ENCODE data around the gene CXCR5.

The CXCR5 gene

DNA sequence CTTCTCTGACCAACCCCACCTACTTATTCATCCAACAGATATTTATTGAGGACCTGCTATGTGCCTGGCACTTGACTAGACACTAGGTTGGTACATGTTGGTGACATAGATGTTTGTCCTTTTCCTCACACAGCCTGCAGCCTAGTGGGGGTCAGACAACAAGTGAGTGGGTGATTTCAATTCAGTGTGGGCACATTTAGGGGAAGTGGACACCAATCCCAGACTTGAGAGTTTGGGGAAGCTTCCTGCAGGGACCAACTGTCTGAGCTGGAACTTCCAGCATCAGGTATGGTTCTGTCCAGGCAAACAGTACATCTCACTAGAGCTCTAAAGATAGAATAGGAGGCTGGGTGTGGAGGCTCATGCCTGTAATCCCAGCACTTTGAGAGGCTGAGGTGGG lies 47.9 kb downstream of the CXCR5 start:
- Histone ChIP-seq H3K4me1 (ENCODE audit: control insufficient read depth, insufficient read depth, low read length) (peaks cover 3% of the 10 kb centered on the region; the same call in 1 of the 2 replicates), H3K27ac (ENCODE audit: extremely low read depth, low read depth, low read length) (no peak overlapping the region), H3K9me3 (ENCODE audit: control insufficient read depth, insufficient read depth, low read depth, low read length) (no peaks in the 10 kb centered on the region), H3K4me3 (ENCODE audit: low read depth, low read length) (no peak overlapping the region), H3K36me3 (ENCODE audit: control insufficient read depth in 2 of 2, insufficient read depth in 1 of 2, low read length in 2 of 2) (no peaks in the 10 kb centered on the region)
- TF ChIP-seq ZNF132 (tag by site-specific recombination; IDR thresholded peaks at IDR 0.05; ENCODE audit: borderline replicate concordance), result no peak
- TF ChIP-seq ZNF701 (tag by site-specific recombination; IDR thresholded peaks at IDR 0.05), result no peak
- no peak for TF ChIP-seq ZFP3 (tag by site-specific recombination; IDR thresholded peaks at IDR 0.05; ENCODE audit: low read depth)
- TF ChIP-seq ZNF777 (tag by site-specific recombination; IDR thresholded peaks at IDR 0.05; ENCODE audit: borderline replicate concordance), result no peak
- CTCF ChIA-PET, result interaction anchor here (0.6 to 6.8 kb wide), 8 partner anchors 8 to 542 kb away, joined by 3 to 196 read pairs (median 6); no protein-coding TSS in a partner anchor
- POLR2A ChIA-PET, result interaction anchor here (5.6 kb wide), 1 partner anchor 20 kb away, joined by 96 read pairs; no protein-coding TSS in a partner anchor

DNA sequence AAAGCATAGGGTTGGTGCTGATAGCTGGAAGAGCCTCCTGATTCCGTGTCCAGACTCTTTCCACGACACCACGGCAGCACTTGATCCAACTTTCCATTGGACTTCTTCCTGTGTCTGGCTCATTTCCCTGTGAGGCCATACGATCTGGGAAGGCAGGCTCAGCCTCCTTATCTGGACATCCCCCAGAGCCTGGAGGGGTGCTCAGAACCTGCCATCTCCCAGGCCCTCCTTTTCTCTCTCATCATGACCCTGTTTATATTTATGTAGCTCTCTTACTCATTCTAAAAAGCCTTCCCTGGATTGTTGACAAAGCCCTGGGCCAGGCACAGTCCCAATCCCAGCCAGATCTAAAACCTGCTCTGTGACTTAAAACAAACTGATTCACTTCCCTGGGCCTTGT lies 49.8 kb downstream of the CXCR5 start:
- TF ChIP-seq ZNF341 (tag by site-specific recombination; IDR thresholded peaks at IDR 0.05; ENCODE audit: low read depth) (0 out of 2 replicates have a peak, but pooled peaks have one; percentile 23), ZNF175 (tag by site-specific recombination; IDR thresholded peaks at IDR 0.05) (no peak), ZSCAN30 (tag by site-specific recombination; IDR thresholded peaks at IDR 0.05) (no peak)
- TF ChIP-seq, protein P1, sequence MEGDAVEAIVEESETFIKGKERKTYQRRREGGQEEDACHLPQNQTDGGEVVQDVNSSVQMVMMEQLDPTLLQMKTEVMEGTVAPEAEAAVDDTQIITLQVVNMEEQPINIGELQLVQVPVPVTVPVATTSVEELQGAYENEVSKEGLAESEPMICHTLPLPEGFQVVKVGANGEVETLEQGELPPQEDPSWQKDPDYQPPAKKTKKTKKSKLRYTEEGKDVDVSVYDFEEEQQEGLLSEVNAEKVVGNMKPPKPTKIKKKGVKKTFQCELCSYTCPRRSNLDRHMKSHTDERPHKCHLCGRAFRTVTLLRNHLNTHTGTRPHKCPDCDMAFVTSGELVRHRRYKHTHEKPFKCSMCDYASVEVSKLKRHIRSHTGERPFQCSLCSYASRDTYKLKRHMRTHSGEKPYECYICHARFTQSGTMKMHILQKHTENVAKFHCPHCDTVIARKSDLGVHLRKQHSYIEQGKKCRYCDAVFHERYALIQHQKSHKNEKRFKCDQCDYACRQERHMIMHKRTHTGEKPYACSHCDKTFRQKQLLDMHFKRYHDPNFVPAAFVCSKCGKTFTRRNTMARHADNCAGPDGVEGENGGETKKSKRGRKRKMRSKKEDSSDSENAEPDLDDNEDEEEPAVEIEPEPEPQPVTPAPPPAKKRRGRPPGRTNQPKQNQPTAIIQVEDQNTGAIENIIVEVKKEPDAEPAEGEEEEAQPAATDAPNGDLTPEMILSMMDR (tag by site-specific recombination; IDR thresholded peaks at IDR 0.05), result no peak
- no peak overlapping the region for H3K27ac ChIP-seq (ENCODE audit: extremely low read depth, low read depth, low read length)
- no peaks in the 10 kb centered on the region for H3K9me3 ChIP-seq (ENCODE audit: control insufficient read depth, insufficient read depth, low read depth, low read length)
- no peaks in the 10 kb centered on the region for H3K36me3 ChIP-seq (ENCODE audit: control insufficient read depth in 2 of 2, insufficient read depth in 1 of 2, low read length in 2 of 2)
- ChIA-PET POLR2A (interaction anchor here (0.6 kb wide), 1 partner anchor 108 kb away, joined by 3 read pairs; no protein-coding TSS in a partner anchor), CTCF (interaction anchor here (0.7 to 1.9 kb wide), 4 partner anchors 18 to 198 kb away, joined by 3 to 4 read pairs (median 4); partner anchors contain the start of gene UPK2)
- no peaks in the 10 kb centered on the region for H3K4me1 ChIP-seq (ENCODE audit: control insufficient read depth, insufficient read depth, low read length)
- H3K4me3 ChIP-seq (ENCODE audit: low read depth, low read length), result no peak overlapping the region

DNA sequence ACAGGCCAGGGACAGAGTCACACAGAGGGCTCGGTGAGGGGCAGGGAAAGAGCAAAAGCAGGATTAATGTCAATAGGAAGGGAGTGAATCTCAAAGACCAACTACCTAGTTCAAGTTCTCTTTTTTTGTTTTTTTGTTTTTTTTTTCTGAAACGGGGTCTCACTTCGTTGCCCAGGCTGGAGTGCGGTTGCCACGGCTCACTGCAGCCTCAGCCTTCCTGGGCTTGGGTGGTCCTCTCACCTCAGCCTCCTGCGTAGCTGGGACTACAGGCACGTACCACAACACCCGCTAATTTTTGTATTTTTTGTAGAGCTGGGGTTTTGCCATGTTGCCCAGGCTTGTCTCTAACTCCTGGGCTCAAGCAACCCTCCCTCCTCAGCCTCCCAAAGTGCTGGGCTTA lies 51.7 kb downstream of the CXCR5 start:
- TF ChIP-seq TRIM28 (IDR thresholded peaks at IDR 0.05; ENCODE audit: borderline replicate concordance, low read length) (no peak), REPIN1 (tag by site-specific recombination; IDR thresholded peaks at IDR 0.05; ENCODE audit: low read depth) (no peak), ZNF660 (tag by site-specific recombination; IDR thresholded peaks at IDR 0.05) (no peak), ZFHX2 (tag by site-specific recombination; conservative IDR thresholded peaks at IDR 0.05) (no peak), ZFP37 (tag by site-specific recombination; IDR thresholded peaks at IDR 0.05) (no peak), YY2 (tag by site-specific recombination; IDR thresholded peaks at IDR 0.05) (no peak), KLF10 (tag by site-specific recombination; IDR thresholded peaks at IDR 0.05) (no peak), ZNF324 (tag by site-specific recombination; IDR thresholded peaks at IDR 0.05) (no peak), ZNF677 (tag by site-specific recombination; IDR thresholded peaks at IDR 0.05) (no peak), ZNF785 (tag by site-specific recombination; IDR thresholded peaks at IDR 0.05) (no peak), ZBTB17 (tag by site-specific recombination; IDR thresholded peaks at IDR 0.05) (no peak), IKZF3 (tag by site-specific recombination; IDR thresholded peaks at IDR 0.05) (no peak)
- TF ChIP-seq, protein P2, sequence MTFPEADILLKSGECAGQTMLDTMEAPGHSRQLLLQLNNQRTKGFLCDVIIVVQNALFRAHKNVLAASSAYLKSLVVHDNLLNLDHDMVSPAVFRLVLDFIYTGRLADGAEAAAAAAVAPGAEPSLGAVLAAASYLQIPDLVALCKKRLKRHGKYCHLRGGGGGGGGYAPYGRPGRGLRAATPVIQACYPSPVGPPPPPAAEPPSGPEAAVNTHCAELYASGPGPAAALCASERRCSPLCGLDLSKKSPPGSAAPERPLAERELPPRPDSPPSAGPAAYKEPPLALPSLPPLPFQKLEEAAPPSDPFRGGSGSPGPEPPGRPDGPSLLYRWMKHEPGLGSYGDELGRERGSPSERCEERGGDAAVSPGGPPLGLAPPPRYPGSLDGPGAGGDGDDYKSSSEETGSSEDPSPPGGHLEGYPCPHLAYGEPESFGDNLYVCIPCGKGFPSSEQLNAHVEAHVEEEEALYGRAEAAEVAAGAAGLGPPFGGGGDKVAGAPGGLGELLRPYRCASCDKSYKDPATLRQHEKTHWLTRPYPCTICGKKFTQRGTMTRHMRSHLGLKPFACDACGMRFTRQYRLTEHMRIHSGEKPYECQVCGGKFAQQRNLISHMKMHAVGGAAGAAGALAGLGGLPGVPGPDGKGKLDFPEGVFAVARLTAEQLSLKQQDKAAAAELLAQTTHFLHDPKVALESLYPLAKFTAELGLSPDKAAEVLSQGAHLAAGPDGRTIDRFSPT (tag by site-specific recombination; IDR thresholded peaks at IDR 0.05), result no peak
- TF ChIP-seq, protein P3, sequence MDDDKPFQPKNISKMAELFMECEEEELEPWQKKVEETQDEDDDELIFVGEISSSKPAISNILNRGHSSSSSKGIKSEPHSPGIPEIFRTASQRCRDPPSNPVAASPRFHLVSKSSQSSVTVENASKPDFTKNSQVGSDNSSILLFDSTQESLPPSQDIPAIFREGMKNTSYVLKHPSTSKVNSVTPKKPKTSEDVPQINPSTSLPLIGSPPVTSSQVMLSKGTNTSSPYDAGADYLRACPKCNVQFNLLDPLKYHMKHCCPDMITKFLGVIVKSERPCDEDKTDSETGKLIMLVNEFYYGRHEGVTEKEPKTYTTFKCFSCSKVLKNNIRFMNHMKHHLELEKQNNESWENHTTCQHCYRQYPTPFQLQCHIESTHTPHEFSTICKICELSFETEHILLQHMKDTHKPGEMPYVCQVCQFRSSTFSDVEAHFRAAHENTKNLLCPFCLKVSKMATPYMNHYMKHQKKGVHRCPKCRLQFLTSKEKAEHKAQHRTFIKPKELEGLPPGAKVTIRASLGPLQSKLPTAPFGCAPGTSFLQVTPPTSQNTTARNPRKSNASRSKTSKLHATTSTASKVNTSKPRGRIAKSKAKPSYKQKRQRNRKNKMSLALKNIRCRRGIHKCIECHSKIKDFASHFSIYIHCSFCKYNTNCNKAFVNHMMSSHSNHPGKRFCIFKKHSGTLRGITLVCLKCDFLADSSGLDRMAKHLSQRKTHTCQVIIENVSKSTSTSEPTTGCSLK (tag by site-specific recombination; IDR thresholded peaks at IDR 0.05), result no peak
- H3K27ac ChIP-seq (ENCODE audit: extremely low read depth, low read depth, low read length), result no peak overlapping the region
- no peaks in the 10 kb centered on the region for H3K36me3 ChIP-seq (ENCODE audit: control insufficient read depth in 2 of 2, insufficient read depth in 1 of 2, low read length in 2 of 2)
- no peaks in the 10 kb centered on the region for H3K9me3 ChIP-seq (ENCODE audit: control insufficient read depth, insufficient read depth, low read depth, low read length)
- CTCF ChIA-PET, result interaction anchor here (1.0 to 1.9 kb wide), 5 partner anchors 7 to 276 kb away, joined by 3 to 9 read pairs (median 4); partner anchors contain the start of gene UPK2
- POLR2A ChIA-PET, result interaction anchor here (0.7 kb wide), 2 partner anchors 137 to 245 kb away, joined by 3 to 5 read pairs; no protein-coding TSS in a partner anchor
- H3K4me3 ChIP-seq (ENCODE audit: low read depth, low read length), result no peak overlapping the region
- no peaks in the 10 kb centered on the region for H3K4me1 ChIP-seq (ENCODE audit: control insufficient read depth, insufficient read depth, low read length)
